Mucosa of descending colon (tissue), 3 donors: ENCODE results near the gene DNAH2. TPM values are rescaled to one million over a fixed set of nuclear protein-coding genes. Genes with fewer than 3 reads are reported as not detected.

ENCODE experiments used
- ATAC-seq: fragments of 200-7000 bp; cut with Tn5 transposase; one replicate; pipeline ENCODE4 v1.9.1; 2020; ENCODE audit warnings: mild to moderate bottlenecking, moderate library complexity
- DNase-seq, 3 donors: peaks; one replicate each; pipeline ENCODE4 v3.0.0-alpha.2; 2020
- H3K36me3 ChIP-seq: fragments of 200-600 bp; one replicate; pipeline ENCODE4 v1.8.0; 2021; ENCODE audit warnings: low read depth, mild to moderate bottlenecking
- H3K4me1 ChIP-seq: fragments of 200-600 bp; one replicate; pipeline ENCODE4 v1.8.0; 2021; ENCODE audit warnings: low read depth, mild to moderate bottlenecking
- H3K4me3 ChIP-seq: fragments of 200-600 bp; one replicate; pipeline ENCODE4 v1.8.0; 2021; ENCODE audit warnings: mild to moderate bottlenecking
- H3K9me3 ChIP-seq: fragments of 200-600 bp; one replicate; pipeline ENCODE4 v1.8.0; 2021; ENCODE audit warnings: mild to moderate bottlenecking
- intact Hi-C, 2 donors: fragments of 100-400 bp; cut with DNase I in 1 of 2; cut with micrococcal nuclease in 1 of 2; formaldehyde crosslinking; loops; one replicate each; pipeline versions ENCODE4 v1.11.0 to v1.11.1; 2022; cut with DNase I, micrococcal nuclease
- total RNA-seq, 3 donors: library from RNA; stranded (reverse); fragmentation: NEBNext Ultra II Directional in 2 of 3; extraction: Animal tissue kit (Norgen Biotek cat#: 25700) in 2 of 3; gene quantifications; one replicate each; pipeline versions ENCODE4 v1.2.1 to v1.2.4, GENCODE V29; 2021 to 2023
- TF ChIP-seq, protein P1 (sequence below): fragments of 200-600 bp; IDR thresholded peaks from one replicate; pipeline ENCODE4 v1.8.0; 2022; ENCODE audit warnings: antibody characterized with exemption, mild to moderate bottlenecking
- donor health status: DM: no; HTN: no; CAD: no; lungs with moderate emphysema.
- donor health status: DM: no; HTN: no; CAD: no.
- donor health status: DM: no; HTN: yes; CAD: no.

The DNAH2 gene
- total RNA-seq, 3 donors from 2014 or later: 0.19 to 0.70 (median 0.29) TPM

GRCh38 chr17:7841396-7841914 is 123.9 kb downstream of the DNAH2 start:
- TF ChIP-seq, protein P1, sequence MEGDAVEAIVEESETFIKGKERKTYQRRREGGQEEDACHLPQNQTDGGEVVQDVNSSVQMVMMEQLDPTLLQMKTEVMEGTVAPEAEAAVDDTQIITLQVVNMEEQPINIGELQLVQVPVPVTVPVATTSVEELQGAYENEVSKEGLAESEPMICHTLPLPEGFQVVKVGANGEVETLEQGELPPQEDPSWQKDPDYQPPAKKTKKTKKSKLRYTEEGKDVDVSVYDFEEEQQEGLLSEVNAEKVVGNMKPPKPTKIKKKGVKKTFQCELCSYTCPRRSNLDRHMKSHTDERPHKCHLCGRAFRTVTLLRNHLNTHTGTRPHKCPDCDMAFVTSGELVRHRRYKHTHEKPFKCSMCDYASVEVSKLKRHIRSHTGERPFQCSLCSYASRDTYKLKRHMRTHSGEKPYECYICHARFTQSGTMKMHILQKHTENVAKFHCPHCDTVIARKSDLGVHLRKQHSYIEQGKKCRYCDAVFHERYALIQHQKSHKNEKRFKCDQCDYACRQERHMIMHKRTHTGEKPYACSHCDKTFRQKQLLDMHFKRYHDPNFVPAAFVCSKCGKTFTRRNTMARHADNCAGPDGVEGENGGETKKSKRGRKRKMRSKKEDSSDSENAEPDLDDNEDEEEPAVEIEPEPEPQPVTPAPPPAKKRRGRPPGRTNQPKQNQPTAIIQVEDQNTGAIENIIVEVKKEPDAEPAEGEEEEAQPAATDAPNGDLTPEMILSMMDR: no peak
- peak; percentile 80 to 92 (median 87) for DNase-seq
- H3K9me3 ChIP-seq: no peaks in the 10 kb centered on the region
- peaks cover 52% of the 10 kb centered on the region for H3K4me1 ChIP-seq
- peak; percentile 23 for ATAC-seq
- intact Hi-C loops: no loop called here
- H3K36me3 ChIP-seq: no peaks in the 10 kb centered on the region
- peak overlapping the region; percentile 51 for H3K4me3 ChIP-seq

DNA sequence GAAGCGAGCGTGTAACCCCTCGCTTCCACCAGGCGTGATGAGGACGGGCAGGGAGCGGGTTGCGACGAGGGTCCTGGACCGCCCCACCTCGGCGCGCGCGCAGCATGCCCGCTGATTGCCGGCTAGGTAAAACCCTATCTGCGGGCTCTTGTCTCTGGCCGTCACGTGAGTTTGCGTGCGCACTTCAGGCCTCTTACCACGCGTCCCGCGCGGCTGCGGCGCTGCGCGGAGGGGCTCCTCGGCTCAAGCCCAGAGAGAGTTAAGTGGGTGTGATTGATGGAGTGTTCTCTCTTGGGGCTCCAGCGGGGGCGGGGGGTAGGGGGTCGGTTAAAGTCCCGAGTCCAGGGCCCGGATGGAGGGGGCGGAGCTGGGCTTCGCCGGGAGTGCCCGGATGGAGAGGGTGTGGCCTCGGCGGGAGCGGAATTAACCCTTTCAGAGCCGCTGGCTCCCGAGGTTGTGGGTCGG is 124.4 kb downstream of the DNAH2 start:
- Histone ChIP-seq H3K4me3 (peak overlapping the region; percentile 51), H3K9me3 (no peaks in the 10 kb centered on the region), H3K4me1 (peaks cover 49% of the 10 kb centered on the region), H3K36me3 (no peaks in the 10 kb centered on the region)
- DNase-seq (peak; percentile 93 to 95 (median 94)), ATAC-seq (peak; percentile 65)
- intact Hi-C loops: no loop called here
- TF ChIP-seq, protein P1: no peak

- Histone ChIP-seq H3K4me3 (peak overlapping the region; percentile 51), H3K36me3 (no peaks in the 10 kb centered on the region), H3K4me1 (peaks cover 42% of the 10 kb centered on the region), H3K9me3 (no peaks in the 10 kb centered on the region)
- intact Hi-C loops: no loop called here
- peak; percentile 24 for ATAC-seq
- DNase-seq: peak; percentile 73 to 91 (median 83)
- TF ChIP-seq, protein P1: no peak
Observed at GRCh38 chr17:7842380-7843256, 125.1 kb downstream of the DNAH2 start.

DNA sequence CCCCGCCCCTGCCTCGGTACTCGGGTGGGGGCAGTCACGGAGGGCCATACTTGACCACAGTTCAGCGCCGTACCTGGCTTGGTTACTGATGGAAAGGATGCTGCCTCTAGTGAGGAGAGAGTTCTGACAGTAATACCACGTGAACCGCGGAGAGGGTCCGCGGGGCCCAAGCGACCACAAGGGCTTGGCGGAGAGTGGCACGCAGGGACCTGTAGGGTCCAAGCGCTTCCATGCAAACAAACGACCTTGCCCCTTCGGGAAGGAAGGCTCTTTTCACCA is 125.7 kb downstream of the DNAH2 start:
- peaks cover 39% of the 10 kb centered on the region for H3K4me1 ChIP-seq
- no peak for ATAC-seq

DNA sequence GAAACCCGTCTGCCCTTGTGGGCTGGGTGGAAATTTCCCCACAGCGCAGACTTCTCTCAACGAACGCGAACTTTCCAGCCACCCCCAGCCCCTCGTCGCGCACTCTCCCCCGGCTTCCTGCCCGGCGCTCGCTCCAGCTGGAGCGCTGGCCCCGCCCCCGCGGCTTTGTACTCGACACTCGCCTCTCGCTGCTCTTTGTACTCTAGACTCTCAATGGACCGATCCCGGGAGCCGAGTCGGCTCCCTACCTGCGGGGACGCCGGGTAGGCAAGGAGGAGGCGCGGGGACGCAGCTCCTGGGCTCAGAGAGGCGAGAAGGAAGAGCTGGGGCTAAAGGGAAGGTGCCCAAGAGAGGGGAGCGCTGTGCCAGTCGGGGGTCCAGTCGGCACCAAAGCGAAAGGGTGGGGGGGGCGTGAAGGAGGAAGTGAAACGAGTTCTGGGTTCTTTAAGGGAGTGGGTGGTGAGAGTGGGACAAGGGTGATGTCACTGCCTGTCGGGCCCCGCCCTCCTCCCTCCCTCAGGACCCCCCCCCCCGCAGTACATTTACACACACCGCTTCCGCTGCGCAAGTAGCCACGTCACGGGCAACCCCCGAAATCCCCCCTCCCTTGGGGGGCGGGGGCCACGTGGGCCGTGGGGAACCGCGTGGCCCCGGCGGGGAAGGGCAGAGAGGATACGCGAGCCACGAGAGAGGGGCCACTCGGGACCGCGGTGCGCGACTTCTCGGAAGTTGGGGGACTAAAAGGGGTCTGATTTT is 126.2 kb downstream of the DNAH2 start:
- TF ChIP-seq, protein P1: no peak
- Histone ChIP-seq H3K4me1 (peaks cover 35% of the 10 kb centered on the region), H3K9me3 (no peaks in the 10 kb centered on the region), H3K4me3 (peak overlapping the region; percentile 51), H3K36me3 (no peaks in the 10 kb centered on the region)
- ATAC-seq: peak; percentile 62
- intact Hi-C loops: no loop called here
- DNase-seq: peak; percentile 92 to 94 (median 93)

More for the DNA sequence above, 125.7 kb downstream of the DNAH2 start:
- TF ChIP-seq, protein P1: no peak
- DNase-seq: peak in 1 of 3 donors; percentile 75
- peak overlapping the region; percentile 51 for H3K4me3 ChIP-seq
- intact Hi-C loops: no loop called here
- H3K36me3 ChIP-seq: no peaks in the 10 kb centered on the region
- H3K9me3 ChIP-seq: no peaks in the 10 kb centered on the region
